Panc1 (cell line): ENCODE results near the gene NRG2. TPM values are rescaled to one million over a fixed set of nuclear protein-coding genes. Genes with fewer than 3 reads are reported as not detected.

Experiments used
- ATAC-seq: fragments of 200-7000 bp; cut with Tn5 transposase; 2 replicates; pipeline ENCODE4 v1.9.1; 2020; ENCODE audit warnings: mild to moderate bottlenecking, moderate library complexity
- BruUV-seq: library from RNA; stranded (reverse); fragments of 400-500 nt; replicated peaks from 2 replicates; lab custom pipeline; 2021; lab: Mats Ljungman, UMichigan
- CTCF ChIA-PET: fragments of 300-600 bp; sonication (Branson Sonifier 250); formaldehyde crosslinking; loops from one replicate; lab custom pipeline; 2022; ENCODE audit warnings: antibody characterized with exemption; lab: Charles Lee
- POLR2A ChIA-PET: fragments of 300-600 bp; sonication (Branson Sonifier 250); formaldehyde crosslinking; loops from one replicate; lab custom pipeline; 2022; ENCODE audit warnings: antibody characterized with exemption; lab: Charles Lee
- DNase-seq: peaks from one replicate; pipeline ENCODE4 v3.0.0-alpha.2; 2010; ENCODE audit warnings: low read depth, low spot score
- H3K27ac ChIP-seq: 2 replicates; pipeline ENCODE4 v1.5.1; 2011; ENCODE audit warnings: mild to moderate bottlenecking, low read length, inconsistent platforms
- H3K27me3 ChIP-seq: fragments of 200-500 bp; sonication (Bioruptor generic); 2 replicates; pipeline ENCODE4 v1.6.0; 2014; ENCODE audit warnings: low read length, inconsistent platforms; ENCODE audit not compliant: control insufficient read depth, insufficient read depth
- H3K36me3 ChIP-seq: fragments of 200-500 bp; sonication (Bioruptor generic); 2 replicates; pipeline ENCODE4 v1.5.1; 2014; ENCODE audit warnings: inconsistent platforms, mild to moderate bottlenecking, low read length, moderate library complexity; ENCODE audit not compliant: control insufficient read depth, insufficient read depth
- H3K4me1 ChIP-seq: 2 replicates; pipeline ENCODE4 v1.5.1; 2011; ENCODE audit warnings: inconsistent platforms, mild to moderate bottlenecking, low read length, moderate library complexity; ENCODE audit not compliant: control insufficient read depth, insufficient read depth
- H3K4me3 ChIP-seq, 2 experiments: 2 replicates each; pipeline ENCODE4 v1.5.1; 2011 to 2012; ENCODE audit warnings: low read depth in 2 of 2, low read length in 2 of 2, mild to moderate bottlenecking in 2 of 2, inconsistent platforms in 1 of 2, moderate library complexity in 1 of 2
- H3K9me3 ChIP-seq: fragments of 200-500 bp; sonication (Bioruptor generic); 2 replicates; pipeline ENCODE4 v1.5.1; 2014; ENCODE audit warnings: low read depth, mild to moderate bottlenecking, inconsistent platforms, low read length, moderate library complexity; ENCODE audit not compliant: control insufficient read depth, insufficient read depth
- POLR2AphosphoS5 ChIP-seq: IDR thresholded peaks from 2 replicates; pipeline ENCODE4 v1.6.1; 2012; ENCODE audit warnings: mild to moderate bottlenecking, low read depth, low read length, moderate library complexity
- SIN3A ChIP-seq: IDR thresholded peaks from 2 replicates; pipeline ENCODE4 v1.6.1; 2012; ENCODE audit warnings: low read depth, mild to moderate bottlenecking, low read length, moderate library complexity, borderline replicate concordance; ENCODE audit not compliant: insufficient read depth
- TCF7L2 ChIP-seq: IDR thresholded peaks from 2 replicates; pipeline ENCODE4 v1.6.1; 2011; ENCODE audit warnings: mild to moderate bottlenecking, low read depth, low read length, inconsistent platforms
- in situ Hi-C: cut with HindIII; loops from 2 replicates; pipeline ENCODE4 v1.10.0; 2016; ENCODE audit warnings: low sequenced_read_pairs, low pct_unique_long_range_greater_than_20kb
- intact Hi-C: fragments of 100-400 bp; cut with micrococcal nuclease; formaldehyde crosslinking; loops from one replicate; pipeline ENCODE4 v1.10.0; 2022; ENCODE audit not compliant: unreplicated experiment
- total RNA-seq: library from RNA; stranded (reverse); gene quantifications from one replicate; pipeline ENCODE4 v1.2.1, GENCODE V29; 2021; ENCODE audit not compliant: unreplicated experiment
- TF ChIP-seq, protein P1 (sequence below), 2 experiments: IDR thresholded peaks; 2 replicates each; pipeline ENCODE4 v1.6.1; 2011 to 2012; ENCODE audit warnings: low read depth in 2 of 2, control low read depth in 1 of 2, low read length in 1 of 2, mild to moderate bottlenecking in 1 of 2, moderate library complexity in 1 of 2; ENCODE audit not compliant: insufficient read depth in 1 of 2
- TF ChIP-seq, protein P2 (sequence below): fragments of 450-650 bp; IDR thresholded peaks from 2 replicates; pipeline ENCODE4 v1.5.1; 2017; ENCODE audit warnings: mild to moderate bottlenecking

Gene NRG2
- total RNA-seq, 1 experiment from 2014 or later: 20.2 TPM

GRCh38 chr5:139821806-139822552, 221.1 kb downstream of the NRG2 start:
- ATAC-seq (no peak), DNase-seq (no peak)
- in situ Hi-C loops: no loop called here
- no TSS peak for BruUV-seq
- no peaks in the 10 kb centered on the region for H3K36me3 ChIP-seq
- ChIA-PET CTCF (no interaction called here), POLR2A (no interaction called here)
- H3K4me3 ChIP-seq: no peak overlapping the region
- H3K27me3 ChIP-seq: peaks cover 4% of the 10 kb centered on the region
- TF ChIP-seq POLR2AphosphoS5: no peak
- TF ChIP-seq, protein P1, sequence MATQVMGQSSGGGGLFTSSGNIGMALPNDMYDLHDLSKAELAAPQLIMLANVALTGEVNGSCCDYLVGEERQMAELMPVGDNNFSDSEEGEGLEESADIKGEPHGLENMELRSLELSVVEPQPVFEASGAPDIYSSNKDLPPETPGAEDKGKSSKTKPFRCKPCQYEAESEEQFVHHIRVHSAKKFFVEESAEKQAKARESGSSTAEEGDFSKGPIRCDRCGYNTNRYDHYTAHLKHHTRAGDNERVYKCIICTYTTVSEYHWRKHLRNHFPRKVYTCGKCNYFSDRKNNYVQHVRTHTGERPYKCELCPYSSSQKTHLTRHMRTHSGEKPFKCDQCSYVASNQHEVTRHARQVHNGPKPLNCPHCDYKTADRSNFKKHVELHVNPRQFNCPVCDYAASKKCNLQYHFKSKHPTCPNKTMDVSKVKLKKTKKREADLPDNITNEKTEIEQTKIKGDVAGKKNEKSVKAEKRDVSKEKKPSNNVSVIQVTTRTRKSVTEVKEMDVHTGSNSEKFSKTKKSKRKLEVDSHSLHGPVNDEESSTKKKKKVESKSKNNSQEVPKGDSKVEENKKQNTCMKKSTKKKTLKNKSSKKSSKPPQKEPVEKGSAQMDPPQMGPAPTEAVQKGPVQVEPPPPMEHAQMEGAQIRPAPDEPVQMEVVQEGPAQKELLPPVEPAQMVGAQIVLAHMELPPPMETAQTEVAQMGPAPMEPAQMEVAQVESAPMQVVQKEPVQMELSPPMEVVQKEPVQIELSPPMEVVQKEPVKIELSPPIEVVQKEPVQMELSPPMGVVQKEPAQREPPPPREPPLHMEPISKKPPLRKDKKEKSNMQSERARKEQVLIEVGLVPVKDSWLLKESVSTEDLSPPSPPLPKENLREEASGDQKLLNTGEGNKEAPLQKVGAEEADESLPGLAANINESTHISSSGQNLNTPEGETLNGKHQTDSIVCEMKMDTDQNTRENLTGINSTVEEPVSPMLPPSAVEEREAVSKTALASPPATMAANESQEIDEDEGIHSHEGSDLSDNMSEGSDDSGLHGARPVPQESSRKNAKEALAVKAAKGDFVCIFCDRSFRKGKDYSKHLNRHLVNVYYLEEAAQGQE (IDR thresholded peaks at IDR 0.05; ENCODE audit: insufficient read depth in 1 of 2, low read depth in 2 of 2, low read length in 1 of 2): no peak
- TF ChIP-seq, protein P2, sequence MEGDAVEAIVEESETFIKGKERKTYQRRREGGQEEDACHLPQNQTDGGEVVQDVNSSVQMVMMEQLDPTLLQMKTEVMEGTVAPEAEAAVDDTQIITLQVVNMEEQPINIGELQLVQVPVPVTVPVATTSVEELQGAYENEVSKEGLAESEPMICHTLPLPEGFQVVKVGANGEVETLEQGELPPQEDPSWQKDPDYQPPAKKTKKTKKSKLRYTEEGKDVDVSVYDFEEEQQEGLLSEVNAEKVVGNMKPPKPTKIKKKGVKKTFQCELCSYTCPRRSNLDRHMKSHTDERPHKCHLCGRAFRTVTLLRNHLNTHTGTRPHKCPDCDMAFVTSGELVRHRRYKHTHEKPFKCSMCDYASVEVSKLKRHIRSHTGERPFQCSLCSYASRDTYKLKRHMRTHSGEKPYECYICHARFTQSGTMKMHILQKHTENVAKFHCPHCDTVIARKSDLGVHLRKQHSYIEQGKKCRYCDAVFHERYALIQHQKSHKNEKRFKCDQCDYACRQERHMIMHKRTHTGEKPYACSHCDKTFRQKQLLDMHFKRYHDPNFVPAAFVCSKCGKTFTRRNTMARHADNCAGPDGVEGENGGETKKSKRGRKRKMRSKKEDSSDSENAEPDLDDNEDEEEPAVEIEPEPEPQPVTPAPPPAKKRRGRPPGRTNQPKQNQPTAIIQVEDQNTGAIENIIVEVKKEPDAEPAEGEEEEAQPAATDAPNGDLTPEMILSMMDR: no peak
- TF ChIP-seq TCF7L2: no peak
- TF ChIP-seq SIN3A: no peak
- H3K4me1 ChIP-seq: no peaks in the 10 kb centered on the region
- H3K9me3 ChIP-seq: peaks cover 6% of the 10 kb centered on the region; the same call in 1 of the 2 replicates
- no peak overlapping the region for H3K27ac ChIP-seq
- intact Hi-C loops: no loop called here

DNA sequence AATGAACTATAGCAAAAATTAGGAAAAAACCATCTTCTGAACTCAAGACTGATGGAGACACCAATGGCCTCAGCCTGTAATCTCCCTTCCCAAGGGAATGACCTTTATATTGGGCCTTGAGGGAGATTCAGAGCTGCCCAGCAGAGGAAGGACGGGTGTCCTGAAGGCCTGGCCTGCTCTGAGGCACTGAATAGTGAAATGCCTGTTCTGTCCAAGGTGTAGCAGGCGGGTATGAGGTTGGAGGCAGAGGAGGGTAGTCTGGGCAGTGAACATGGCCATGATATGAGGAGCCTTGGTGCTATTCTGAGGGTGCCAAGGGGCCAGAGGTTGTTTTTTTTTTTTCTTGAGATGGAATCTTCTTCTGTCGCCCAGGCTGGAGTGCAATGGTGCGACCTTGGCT, 222.5 kb downstream of the NRG2 start:
- intact Hi-C loops (no loop called here), in situ Hi-C loops (no loop called here)
- H3K27me3 ChIP-seq: peaks cover 4% of the 10 kb centered on the region

More for the DNA sequence above, 222.5 kb downstream of the NRG2 start:
- H3K36me3 ChIP-seq: no peaks in the 10 kb centered on the region
- H3K4me1 ChIP-seq: no peaks in the 10 kb centered on the region
- H3K27ac ChIP-seq: no peak overlapping the region
- TF ChIP-seq, protein P2: no peak
- TF ChIP-seq TCF7L2 (no peak), SIN3A (no peak), POLR2AphosphoS5 (no peak)
- TF ChIP-seq, protein P1 (IDR thresholded peaks at IDR 0.05; ENCODE audit: insufficient read depth in 1 of 2, low read depth in 2 of 2, low read length in 1 of 2): no peak
- ATAC-seq (no peak), DNase-seq (no peak)
- no peak overlapping the region for H3K4me3 ChIP-seq
- POLR2A ChIA-PET: no interaction called here
- CTCF ChIA-PET: no interaction called here
- H3K9me3 ChIP-seq: peaks cover 6% of the 10 kb centered on the region; the same call in 1 of the 2 replicates
- BruUV-seq: no TSS peak
